GM11168 (cell line): ENCODE results near the gene TNPO3.

Source experiments
- in situ Hi-C: fragments of 300-500 bp; cut with MboI; formaldehyde crosslinking; loops from one replicate; pipeline ENCODE4 v1.12.0; 2022; ENCODE audit warnings: low sequenced_read_pairs; ENCODE audit not compliant: unreplicated experiment

The TNPO3 gene

DNA sequence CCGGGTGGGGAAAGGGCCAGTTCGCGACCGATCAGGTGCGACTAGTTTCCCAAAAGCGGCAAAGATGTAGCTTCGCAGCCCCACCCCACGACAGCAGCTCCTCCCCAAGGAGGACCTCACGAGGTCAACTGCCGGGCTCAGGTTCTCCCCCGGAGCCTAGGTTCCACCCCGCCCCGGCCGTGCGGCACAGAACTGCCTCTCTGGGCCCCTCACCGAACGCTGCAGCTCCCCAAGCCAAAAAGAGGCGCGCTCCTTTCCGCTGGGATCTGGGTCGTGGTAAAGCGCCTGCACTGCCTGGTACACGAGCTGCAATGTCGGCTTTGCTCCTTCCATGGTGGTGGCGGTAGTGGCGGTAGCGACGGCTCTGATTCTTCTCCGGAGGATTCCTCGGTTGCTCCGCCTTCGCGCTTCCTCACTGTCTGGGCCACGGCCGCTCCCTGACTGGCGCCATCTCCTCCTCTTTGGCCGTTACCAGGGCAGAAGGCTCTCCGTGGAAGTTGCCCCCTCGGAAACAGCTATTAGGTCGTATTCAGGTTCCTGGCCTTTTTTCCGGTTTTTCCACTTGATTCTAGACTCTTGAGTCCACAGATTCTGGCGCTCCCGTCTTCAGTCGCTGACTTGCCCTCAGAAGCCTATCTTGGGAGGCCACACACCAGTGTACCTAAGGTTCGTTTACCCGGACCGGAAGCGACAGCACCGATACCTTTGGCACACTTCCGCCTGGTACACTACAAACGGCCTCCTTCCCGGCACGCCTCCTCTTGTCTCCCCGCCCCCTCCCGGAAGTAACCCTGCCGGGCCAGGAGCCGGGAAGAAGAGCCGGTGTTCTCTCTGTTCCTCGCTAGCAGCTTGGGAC lies at the start of gene TNPO3:
TSS of gene TNPO3 (minus strand) at position 674 of the 856 bp plus-strand sequence. CDS start at position 333, 341 bp downstream.
- in situ Hi-C loops: no loop called here

DNA sequence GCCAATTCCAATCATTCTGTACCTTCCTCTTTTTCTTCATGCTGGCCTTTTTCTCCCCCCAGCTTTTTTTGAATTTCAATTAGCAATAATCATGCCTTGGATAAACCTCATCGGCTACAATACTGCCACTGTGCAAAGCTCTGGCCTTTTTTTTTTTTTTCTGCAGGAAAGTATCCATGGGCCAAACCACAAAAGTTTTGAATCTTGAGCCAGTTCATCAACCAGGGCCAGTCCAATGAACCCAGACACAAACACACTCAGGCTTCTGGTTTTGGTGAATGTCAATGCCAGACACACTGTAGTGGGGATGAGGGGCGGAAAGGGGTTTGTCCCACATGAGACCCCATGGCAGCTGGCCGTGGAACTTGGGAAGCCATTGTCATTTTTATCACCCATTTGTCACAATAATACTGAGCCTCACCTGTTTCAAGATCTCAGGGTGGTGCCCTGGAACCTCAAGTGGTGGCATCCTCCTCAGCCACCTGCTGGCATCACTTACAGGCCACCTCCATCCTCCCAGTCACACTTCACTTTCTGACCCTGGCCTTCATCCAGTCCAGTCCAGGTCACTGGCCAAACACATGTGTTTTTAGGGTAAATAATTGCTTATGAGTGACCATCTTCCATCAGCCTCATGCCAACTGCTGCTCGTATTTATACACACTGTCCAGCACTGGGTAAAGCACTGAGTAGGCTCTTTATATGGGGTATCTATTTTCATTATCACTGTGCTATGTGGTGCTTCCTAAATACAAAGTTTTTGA lies 48.8 kb upstream of the TNPO3 start:
- in situ Hi-C loops: no loop called here

GRCh38 chr7:129101746-129102145 lies 46.8 kb upstream of the TNPO3 start:
- in situ Hi-C loops: no loop called here

- in situ Hi-C loops: no loop called here
Observed at GRCh38 chr7:129100827-129101166, 45.9 kb upstream of the TNPO3 start.

DNA sequence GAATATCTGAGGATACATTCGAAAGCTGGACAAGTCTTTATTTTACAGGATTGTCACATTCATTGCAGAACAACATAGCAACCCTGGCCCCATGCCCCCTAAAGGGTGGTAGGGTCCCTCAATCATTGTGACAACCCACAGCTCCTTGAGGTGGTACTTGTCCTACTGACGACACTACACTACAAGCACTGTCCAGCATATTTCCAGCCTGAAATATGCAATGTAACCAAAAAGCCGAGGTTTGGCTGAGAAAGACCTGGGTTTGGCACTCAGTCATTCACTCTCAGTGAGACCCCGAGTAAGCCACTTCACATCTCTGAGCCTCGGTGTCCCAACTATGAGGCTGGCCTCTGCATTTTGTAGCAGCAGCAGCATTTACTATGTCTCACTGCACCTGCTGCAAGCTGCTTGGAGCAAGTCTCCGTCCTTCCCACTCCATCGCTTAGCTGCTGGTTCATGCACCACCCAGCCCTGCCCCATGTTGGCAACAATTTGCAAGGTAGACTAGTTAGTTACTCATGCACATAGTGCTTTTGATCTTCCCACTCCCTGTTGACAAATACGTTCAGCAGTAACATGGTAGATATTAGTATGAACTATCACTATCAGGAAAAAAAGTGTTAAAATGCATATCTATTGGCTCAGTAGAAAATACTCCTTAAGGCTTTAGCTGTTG lies 43.6 kb upstream of the TNPO3 start:
- in situ Hi-C loops: no loop called here

GRCh38 chr7:129095258-129095657 lies 40.3 kb upstream of the TNPO3 start:
- in situ Hi-C loops: no loop called here

GRCh38 chr7:129094501-129094900 lies 39.6 kb upstream of the TNPO3 start:
- in situ Hi-C loops: no loop called here

DNA sequence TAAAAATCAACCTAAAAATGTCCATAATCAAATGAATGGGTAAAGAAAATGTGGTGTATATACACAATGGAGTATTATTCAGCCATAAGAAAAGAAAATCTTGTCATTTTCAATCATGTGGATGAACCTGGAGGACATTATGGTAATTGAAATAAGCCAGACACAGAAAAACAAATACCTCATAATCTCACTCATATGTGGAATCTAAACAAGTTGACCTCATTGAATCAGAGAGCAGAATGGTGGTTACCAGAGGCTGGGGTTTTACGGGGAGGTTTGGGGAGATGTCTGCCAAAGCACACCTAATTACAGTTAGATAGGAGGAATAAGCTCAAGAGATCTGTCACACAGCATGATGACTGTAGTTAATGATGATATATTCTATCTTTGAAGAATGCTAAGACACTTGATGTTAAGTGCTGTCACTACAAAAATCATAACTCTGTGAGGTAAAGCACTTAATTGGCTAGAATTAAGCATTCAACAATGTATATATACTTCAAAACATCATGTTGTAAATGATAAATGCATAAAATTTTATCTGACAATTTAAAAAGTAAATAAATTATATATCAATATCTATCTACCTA lies 39.1 kb upstream of the TNPO3 start:
- in situ Hi-C loops: no loop called here

DNA sequence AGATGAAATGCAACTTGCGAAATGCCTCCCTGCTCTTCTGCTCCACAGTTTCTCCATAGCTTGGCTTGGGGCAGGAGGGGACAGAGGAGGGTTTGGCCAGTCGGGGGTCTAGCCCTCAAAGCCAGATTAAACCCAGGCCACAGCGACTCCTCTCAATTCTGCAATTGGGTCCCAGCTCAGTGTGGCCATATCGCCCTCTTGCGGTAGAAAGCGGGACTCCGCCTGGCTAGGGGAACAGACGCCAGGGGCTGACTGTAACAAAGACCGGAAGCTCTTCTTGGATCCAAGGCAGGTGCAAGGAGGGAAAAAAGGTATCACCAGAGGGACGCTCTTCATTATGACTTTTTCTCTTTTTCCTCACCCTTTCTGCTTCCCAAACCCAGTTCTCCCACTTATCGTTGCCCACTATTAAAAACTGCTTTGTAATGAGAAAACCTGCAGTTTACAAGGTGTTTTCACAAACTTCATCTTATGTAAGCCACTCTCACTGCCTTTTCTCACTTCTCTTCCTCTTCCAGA lies 36.6 kb upstream of the TNPO3 start:
- in situ Hi-C loops: no loop called here

DNA sequence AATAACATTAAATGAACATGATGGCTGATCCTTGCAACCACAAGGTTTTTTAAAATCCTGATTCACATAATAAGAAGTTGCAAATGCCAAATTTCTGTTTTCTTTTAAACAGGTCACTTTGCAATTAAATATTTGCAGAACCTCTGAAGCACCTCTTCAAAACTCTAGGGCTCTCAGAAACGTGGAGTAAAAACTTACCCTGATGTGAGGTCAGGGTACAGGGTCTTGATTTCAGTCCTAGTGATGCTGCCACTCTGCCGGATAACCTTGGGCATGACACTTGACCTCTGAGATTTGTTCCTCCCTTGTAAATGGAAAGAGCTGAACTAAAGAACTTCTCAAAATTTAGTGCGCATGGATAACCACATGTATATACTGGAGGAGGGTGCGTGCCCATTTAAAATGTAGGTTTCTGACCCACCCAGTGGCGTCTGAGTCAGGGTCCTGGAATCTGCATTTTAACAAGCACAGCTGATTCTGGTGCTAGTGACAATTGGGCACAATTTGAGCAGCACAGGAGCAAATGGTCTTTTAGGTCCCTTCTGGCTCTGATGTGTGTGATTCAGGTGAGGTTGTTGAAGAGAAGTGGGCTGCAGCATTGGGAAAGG lies 35.5 kb upstream of the TNPO3 start:
- in situ Hi-C loops: no loop called here

DNA sequence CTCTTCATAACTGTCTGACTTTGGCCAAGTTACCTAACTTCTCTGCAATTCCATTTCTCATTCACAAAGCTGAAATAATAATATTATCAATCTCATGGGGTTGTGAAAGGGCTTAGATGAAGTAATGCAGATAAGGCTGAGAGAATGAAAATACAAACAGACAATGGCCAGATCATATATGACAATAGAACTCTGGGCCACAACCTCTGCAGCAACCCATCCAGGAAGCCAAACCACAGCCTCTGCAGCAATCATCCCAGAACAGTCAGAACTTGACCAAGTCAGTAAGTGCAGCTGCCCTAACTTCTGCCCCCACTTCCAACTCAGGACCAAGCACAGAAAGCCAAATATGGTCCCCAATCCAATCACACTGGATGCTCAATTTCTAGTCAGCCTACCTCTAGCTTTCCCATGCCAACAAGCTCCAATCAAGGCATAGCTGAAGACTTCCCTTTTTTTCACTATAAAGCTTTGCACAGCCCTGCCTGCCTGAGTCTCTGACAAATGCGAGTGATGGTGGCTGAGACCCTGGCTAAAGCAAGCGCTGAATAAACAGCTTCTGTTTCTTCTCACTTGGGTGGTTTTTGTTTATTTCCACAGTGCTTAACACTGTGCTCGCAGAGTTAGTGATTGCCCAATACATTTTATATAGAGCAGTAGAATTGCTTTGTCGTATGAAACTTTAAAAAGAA lies 34.8 kb upstream of the TNPO3 start:
- in situ Hi-C loops: loop anchor here (5.0 kb wide), 1 partner anchor 182 kb away; no protein-coding TSS in a partner anchor

- in situ Hi-C loops: loop anchor here (5.0 kb wide), 1 partner anchor 178 kb away; no protein-coding TSS in a partner anchor
Observed at GRCh38 chr7:129084801-129085551, 30.1 kb upstream of the TNPO3 start.

DNA sequence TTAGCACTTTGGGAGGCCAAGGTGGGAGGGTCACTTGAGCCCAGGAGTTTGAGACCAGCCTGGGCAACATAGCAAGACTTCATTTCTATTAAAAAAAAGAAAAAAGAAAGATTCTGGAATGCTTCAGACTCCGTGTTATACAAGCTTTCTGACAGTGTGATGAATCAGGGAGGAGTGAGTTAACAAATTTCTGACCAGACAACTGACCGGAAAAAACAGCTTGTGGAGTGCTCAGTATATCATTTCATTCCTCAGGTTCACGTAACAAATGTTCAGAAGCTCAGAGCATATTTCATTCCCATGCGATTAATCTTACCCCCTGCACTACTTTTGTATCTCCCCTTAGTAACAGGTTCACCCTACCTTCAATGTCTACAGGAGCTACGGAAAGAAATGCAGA lies 28.6 kb upstream of the TNPO3 start:
- in situ Hi-C loops: no loop called here

- in situ Hi-C loops: no loop called here
Observed at GRCh38 chr7:129078455-129078854, 23.5 kb upstream of the TNPO3 start.

DNA sequence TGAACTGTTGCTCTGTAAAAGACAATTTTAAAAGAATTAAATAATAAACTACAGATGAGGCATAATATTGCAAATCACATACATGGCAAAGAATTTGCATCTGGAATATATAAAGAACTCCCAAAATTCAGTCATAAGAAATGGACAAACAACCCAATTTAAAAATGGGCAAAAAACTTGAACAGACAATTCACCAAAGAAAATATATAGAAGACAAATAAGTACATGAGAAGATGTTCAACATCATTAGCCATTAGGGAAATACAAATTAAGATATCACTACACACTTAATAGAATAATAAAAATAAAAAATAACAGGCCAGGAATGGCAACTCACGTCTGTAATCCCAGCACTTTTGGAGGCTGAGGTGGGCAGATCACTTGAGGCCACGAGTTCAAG lies 22.0 kb upstream of the TNPO3 start:
- in situ Hi-C loops: no loop called here

DNA sequence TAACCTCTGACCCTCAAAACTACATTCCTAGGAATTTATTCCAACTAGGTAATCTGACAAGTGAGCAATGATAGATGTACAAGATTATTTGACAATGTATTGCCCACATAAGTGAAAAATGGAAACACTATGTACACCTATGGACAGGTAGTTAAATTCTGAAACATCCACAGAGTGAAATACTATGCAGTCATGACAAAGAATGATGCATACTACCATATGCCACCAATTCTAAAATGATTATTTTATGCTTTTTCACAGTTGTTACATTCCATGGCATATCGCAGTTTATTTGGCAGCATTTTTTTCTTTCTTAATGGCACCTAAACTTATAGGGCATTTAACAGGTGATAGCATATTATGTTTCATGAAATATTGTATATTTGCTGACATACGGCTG lies 20.1 kb upstream of the TNPO3 start:
- in situ Hi-C loops: no loop called here

DNA sequence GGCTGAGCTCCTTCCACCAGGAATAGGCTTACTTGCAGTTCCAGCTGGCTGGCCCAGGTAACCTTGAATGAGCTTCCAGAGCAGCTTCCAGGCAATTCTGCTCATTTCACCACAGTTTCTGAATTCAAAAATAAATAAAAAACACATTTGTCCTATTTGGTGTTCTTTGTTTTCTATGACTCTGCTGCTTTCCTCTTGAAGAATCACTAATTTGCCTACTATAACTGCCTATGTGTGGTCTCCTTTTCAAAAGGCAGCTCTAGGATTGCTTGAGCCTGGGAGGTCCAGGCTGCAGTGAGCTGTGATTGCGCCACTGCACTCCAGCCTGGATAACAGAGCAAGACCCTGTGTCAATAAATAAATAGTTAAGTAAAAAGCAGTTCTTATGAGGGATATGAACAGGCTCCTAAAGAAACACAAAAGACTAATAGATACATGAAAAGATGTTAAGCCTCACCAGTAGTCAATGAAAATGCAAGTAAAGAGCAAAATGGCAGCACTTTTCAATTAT lies 19.5 kb upstream of the TNPO3 start:
- in situ Hi-C loops: no loop called here

- in situ Hi-C loops: no loop called here
Observed at GRCh38 chr7:129073738-129074137, 18.8 kb upstream of the TNPO3 start.
